SK-N-SH treated with all-trans-retinoic acid at 6 μM for 48 hours (cell line): ENCODE results near the gene XPO1.
"Not testable (repeated sequence)": the region's sequence is repeated elsewhere in the genome, so short reads cannot be mapped to it uniquely, and the experiment has no call there.

Source experiments
- ATAC-seq: fragments of 200-7000 bp; cut with Tn5 transposase; 3 replicates; pipeline ENCODE4 v1.9.1; 2020; ENCODE audit warnings: mild to moderate bottlenecking, moderate library complexity
- CSDC2 ChIP-seq: fragments of 250-450 bp; sonication (Bioruptor Pico); IDR thresholded peaks from 2 replicates; pipeline ENCODE4 v1.5.0; 2020; ENCODE audit warnings: mild to moderate bottlenecking, moderate library complexity
- CSRNP3 ChIP-seq: fragments of 250-450 bp; sonication (Bioruptor Pico); IDR thresholded peaks from 2 replicates; pipeline ENCODE4 v1.5.1; 2021; ENCODE audit warnings: mild to moderate bottlenecking, moderate library complexity
- ESRRG ChIP-seq: fragments of 250-450 bp; sonication (Bioruptor Pico); IDR thresholded peaks from 2 replicates; pipeline ENCODE4 v1.6.1; 2021; ENCODE audit warnings: mild to moderate bottlenecking
- GLIS3 ChIP-seq: fragments of 250-450 bp; sonication (Bioruptor Pico); IDR thresholded peaks from 2 replicates; pipeline ENCODE4 v1.5.0; 2020; ENCODE audit warnings: mild to moderate bottlenecking, moderate library complexity
- ISL1 ChIP-seq: fragments of 250-450 bp; sonication (Bioruptor Pico); IDR thresholded peaks from 2 replicates; pipeline ENCODE4 v2.1.2; 2022; ENCODE audit warnings: mild to moderate bottlenecking, moderate library complexity
- OSR1 ChIP-seq: fragments of 250-450 bp; sonication (Bioruptor Pico); IDR thresholded peaks from 2 replicates; pipeline ENCODE4 v1.8.0; 2022; ENCODE audit warnings: moderate library complexity, mild to moderate bottlenecking, inconsistent platforms
- PATZ1 ChIP-seq: fragments of 250-450 bp; sonication (Bioruptor Pico); IDR thresholded peaks from 2 replicates; pipeline ENCODE4 v1.8.0; 2020; ENCODE audit warnings: mild to moderate bottlenecking, moderate library complexity, borderline replicate concordance
- POU6F1 ChIP-seq: fragments of 250-450 bp; sonication (Bioruptor Pico); IDR thresholded peaks from 2 replicates; pipeline ENCODE4 v1.8.0; 2021; ENCODE audit warnings: low read depth, mild to moderate bottlenecking, moderate library complexity, borderline replicate concordance
- PPARA ChIP-seq: fragments of 250-450 bp; sonication (Bioruptor Pico); IDR thresholded peaks from 2 replicates; pipeline ENCODE4 v1.5.0; 2020; ENCODE audit warnings: mild to moderate bottlenecking, borderline replicate concordance
- RARB ChIP-seq: fragments of 250-450 bp; sonication (Bioruptor Pico); IDR thresholded peaks from 2 replicates; pipeline ENCODE4 v1.8.0; 2021; ENCODE audit warnings: mild to moderate bottlenecking, moderate library complexity
- SNAI2 ChIP-seq: fragments of 250-450 bp; sonication (Bioruptor Pico); IDR thresholded peaks from 2 replicates; pipeline ENCODE4 v1.5.0; 2020; ENCODE audit warnings: mild to moderate bottlenecking, moderate library complexity
- TCF4 ChIP-seq: fragments of 250-450 bp; sonication (Bioruptor Pico); IDR thresholded peaks from 2 replicates; pipeline ENCODE4 v1.8.0; 2021; ENCODE audit warnings: mild to moderate bottlenecking, moderate library complexity, borderline replicate concordance
- TOX ChIP-seq: fragments of 250-450 bp; sonication (Bioruptor Pico); IDR thresholded peaks from 2 replicates; pipeline ENCODE4 v1.8.0; 2021; ENCODE audit warnings: mild to moderate bottlenecking, moderate library complexity, borderline replicate concordance
- TSHZ2 ChIP-seq: fragments of 250-450 bp; sonication (Bioruptor Pico); IDR thresholded peaks from 2 replicates; pipeline ENCODE4 v1.5.0; 2020; ENCODE audit warnings: mild to moderate bottlenecking, moderate library complexity
- ZC3H10 ChIP-seq: fragments of 250-450 bp; sonication (Bioruptor Pico); IDR thresholded peaks from 2 replicates; pipeline ENCODE4 v1.5.1; 2021; ENCODE audit warnings: mild to moderate bottlenecking, moderate library complexity
- ZFP3 ChIP-seq: fragments of 250-450 bp; sonication (Bioruptor Pico); IDR thresholded peaks from 2 replicates; pipeline ENCODE4 v1.5.0; 2020; ENCODE audit warnings: mild to moderate bottlenecking, moderate library complexity
- ZFP30 ChIP-seq: fragments of 450-650 bp; formaldehyde crosslinking; IDR thresholded peaks from 2 replicates; pipeline ENCODE4 v1.5.0; 2022; ENCODE audit warnings: mild to moderate bottlenecking, moderate library complexity
- ZNF565 ChIP-seq: fragments of 450-650 bp; formaldehyde crosslinking; conservative IDR thresholded peaks from 2 replicates; pipeline ENCODE4 v1.5.0; 2020; ENCODE audit warnings: low read depth, mild to moderate bottlenecking, moderate library complexity
- ZNF70 ChIP-seq: fragments of 450-650 bp; formaldehyde crosslinking; IDR thresholded peaks from 2 replicates; pipeline ENCODE4 v1.5.0; 2020; ENCODE audit warnings: mild to moderate bottlenecking, moderate library complexity
- ZNF8 ChIP-seq: fragments of 450-650 bp; formaldehyde crosslinking; IDR thresholded peaks from 2 replicates; pipeline ENCODE4 v1.5.0; 2020; ENCODE audit warnings: mild to moderate bottlenecking, moderate library complexity

The XPO1 gene

GRCh38 chr2:61469424-61470121 lies 68.6 kb downstream of the XPO1 start:
- TF ChIP-seq OSR1: no peak
- TF ChIP-seq ZFP3 (CRISPR knock-in tag): no peak
- TF ChIP-seq SNAI2: no peak
- TF ChIP-seq TCF4 (CRISPR knock-in tag): no peak
- TF ChIP-seq GLIS3 (CRISPR knock-in tag): no peak
- no peak for TF ChIP-seq ZFP30
- no peak for TF ChIP-seq CSRNP3 (CRISPR knock-in tag)
- TF ChIP-seq ZNF565: no peak
- no peak for TF ChIP-seq TSHZ2 (CRISPR knock-in tag)
- TF ChIP-seq POU6F1 (CRISPR knock-in tag): no peak
- no peak for TF ChIP-seq ZNF70 (CRISPR knock-in tag)
- TF ChIP-seq CSDC2 (CRISPR knock-in tag): no peak
- no peak for TF ChIP-seq ZNF8 (CRISPR knock-in tag)
- no peak for ATAC-seq

- not testable (repeated sequence) for ATAC-seq
Measured at GRCh38 chr2:61468231-61468630, 69.9 kb downstream of the XPO1 start.

GRCh38 chr2:61465045-61465444 lies 73.1 kb downstream of the XPO1 start:
- TF ChIP-seq ESRRG (CRISPR knock-in tag) (no peak), TOX (CRISPR knock-in tag) (no peak), PPARA (CRISPR knock-in tag) (no peak), ZNF565 (no peak), ISL1 (CRISPR knock-in tag) (no peak), OSR1 (no peak), RARB (no peak), ZFP3 (CRISPR knock-in tag) (no peak), PATZ1 (CRISPR knock-in tag) (no peak)
- no peak for ATAC-seq

- ATAC-seq: no peak
- TF ChIP-seq GLIS3 (CRISPR knock-in tag) (no peak), ZC3H10 (CRISPR knock-in tag) (no peak), RARB (no peak), PPARA (CRISPR knock-in tag) (no peak), OSR1 (no peak), POU6F1 (CRISPR knock-in tag) (no peak), TOX (CRISPR knock-in tag) (no peak)
Measured at GRCh38 chr2:61463769-61464475, 74.2 kb downstream of the XPO1 start.
